ENCODE results near the gene ITLN2.
"Not testable (repeated sequence)": the region's sequence is repeated elsewhere in the genome, so short reads cannot be mapped to it uniquely, and the experiment has no call there.

ITLN2 gene

DNA sequence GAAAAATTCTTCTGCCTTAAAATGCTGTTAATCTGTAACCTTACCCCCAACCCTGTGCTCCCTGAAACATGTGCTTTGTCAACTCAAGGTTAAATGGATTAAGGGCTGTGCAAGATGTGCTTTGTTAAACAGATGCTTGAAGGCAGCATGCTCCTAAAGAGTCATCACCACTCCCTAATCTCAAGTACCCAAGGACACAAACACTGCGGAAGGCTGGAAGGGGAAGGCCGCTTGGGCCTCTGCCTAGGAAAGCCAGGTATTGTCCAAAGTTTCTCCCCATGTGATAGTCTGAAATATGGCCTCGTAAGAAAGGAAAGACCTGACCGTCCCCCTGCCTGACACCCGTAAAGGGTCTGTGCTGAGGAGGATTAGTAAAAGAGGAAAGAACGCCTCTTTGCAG lies 41.4 kb downstream of the ITLN2 start:
- not testable (repeated sequence) for H3K9ac ChIP-seq (ENCODE audit: low read length); H3K9me3 ChIP-seq (ENCODE audit: control insufficient read depth, low read length); H4K8ac ChIP-seq (ENCODE audit: low read length); H3K14ac ChIP-seq (ENCODE audit: low read length in 2 of 2); H3K27me3 ChIP-seq (ENCODE audit: control insufficient read depth in 1 of 2, insufficient read depth in 1 of 2, low read length in 2 of 2); H2BK5ac ChIP-seq (ENCODE audit: low read depth, low read length, poor library complexity, severe bottlenecking); H2BK120ac ChIP-seq (ENCODE audit: low read depth, low read length); H2AK5ac ChIP-seq (ENCODE audit: low read length, severe bottlenecking); H3K4ac ChIP-seq (ENCODE audit: low read depth in 1 of 2, low read length in 2 of 2); DNase-seq; H3K27ac ChIP-seq (ENCODE audit: low read length, poor library complexity, severe bottlenecking); H2AFZ ChIP-seq (ENCODE audit: low read depth, low read length); H3K4me2 ChIP-seq (ENCODE audit: low read length, poor library complexity, severe bottlenecking); H3K36me3 ChIP-seq (ENCODE audit: control insufficient read depth in 1 of 2, insufficient read depth in 2 of 2, low read depth in 1 of 2, low read length in 2 of 2); H2BK15ac ChIP-seq (ENCODE audit: low read depth, poor library complexity, severe bottlenecking); H4K91ac ChIP-seq (ENCODE audit: low read length); H3K4me1 ChIP-seq (ENCODE audit: control insufficient read depth, insufficient read depth, low read depth, low read length); H3K23ac ChIP-seq (ENCODE audit: low read length in 2 of 2); H3K18ac ChIP-seq (ENCODE audit: low read depth in 1 of 2, low read length in 2 of 2); H3K4me3 ChIP-seq (ENCODE audit: insufficient read depth in 1 of 2, low read depth in 1 of 2, low read length in 2 of 2); H3K79me1 ChIP-seq (replicated peaks; ENCODE audit: low read length, poor library complexity, severe bottlenecking); H2BK12ac ChIP-seq (ENCODE audit: low read length in 2 of 2)
- 67% methylated on average over 6 of the region's 6 CpGs for WGBS

DNA sequence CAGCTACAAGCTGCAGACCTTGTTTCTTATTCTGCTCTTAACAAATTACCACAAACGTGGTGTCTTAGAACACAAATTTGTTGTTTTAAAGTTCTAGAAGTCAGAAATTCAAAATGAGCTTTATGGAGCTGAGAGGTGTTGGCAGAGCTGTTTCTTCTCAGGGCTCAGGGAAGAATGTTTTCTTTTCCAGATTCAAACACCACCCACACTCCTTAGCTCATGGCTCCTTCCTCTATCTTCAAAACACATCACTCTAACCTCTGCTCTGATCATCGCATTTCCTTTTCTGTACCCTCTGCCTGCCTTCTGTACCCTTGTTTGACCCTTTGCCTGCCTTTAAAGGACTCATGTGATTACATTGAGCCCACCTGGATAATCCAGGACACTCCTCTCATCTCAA lies 42.7 kb downstream of the ITLN2 start:
- Histone ChIP-seq H2BK15ac (ENCODE audit: low read depth, poor library complexity, severe bottlenecking) (no peak overlapping the region), H3K9me3 (ENCODE audit: control insufficient read depth, low read length) (no peaks in the 10 kb centered on the region), H4K8ac (ENCODE audit: low read length) (no peak overlapping the region), H2AFZ (ENCODE audit: low read depth, low read length) (no peak overlapping the region), H3K14ac (ENCODE audit: low read length in 2 of 2) (no peak overlapping the region), H2BK120ac (ENCODE audit: low read depth, low read length) (no peak overlapping the region), H2BK5ac (ENCODE audit: low read depth, low read length, poor library complexity, severe bottlenecking) (no peak overlapping the region), H3K27me3 (ENCODE audit: control insufficient read depth in 1 of 2, insufficient read depth in 1 of 2, low read length in 2 of 2) (no peaks in the 10 kb centered on the region), H3K18ac (ENCODE audit: low read depth in 1 of 2, low read length in 2 of 2) (no peak overlapping the region), H3K36me3 (ENCODE audit: control insufficient read depth in 1 of 2, insufficient read depth in 2 of 2, low read depth in 1 of 2, low read length in 2 of 2) (no peaks in the 10 kb centered on the region), H3K23ac (ENCODE audit: low read length in 2 of 2) (no peak overlapping the region), H2AK5ac (ENCODE audit: low read length, severe bottlenecking) (no peak overlapping the region), H3K4ac (ENCODE audit: low read depth in 1 of 2, low read length in 2 of 2) (no peak overlapping the region), H3K4me1 (ENCODE audit: control insufficient read depth, insufficient read depth, low read depth, low read length) (no peaks in the 10 kb centered on the region), H4K91ac (ENCODE audit: low read length) (no peak overlapping the region), H2BK12ac (ENCODE audit: low read length in 2 of 2) (no peak overlapping the region), H3K4me2 (ENCODE audit: low read length, poor library complexity, severe bottlenecking) (no peak overlapping the region), H3K9ac (ENCODE audit: low read length) (no peak overlapping the region), H3K27ac (ENCODE audit: low read length, poor library complexity, severe bottlenecking) (no peak overlapping the region), H3K79me1 (replicated peaks; ENCODE audit: low read length, poor library complexity, severe bottlenecking) (no peaks in the 10 kb centered on the region), H3K4me3 (ENCODE audit: insufficient read depth in 1 of 2, low read depth in 1 of 2, low read length in 2 of 2) (no peak overlapping the region)
- 88% methylated on average over 1 of the region's 2 CpGs for WGBS
- no peak for DNase-seq

DNA sequence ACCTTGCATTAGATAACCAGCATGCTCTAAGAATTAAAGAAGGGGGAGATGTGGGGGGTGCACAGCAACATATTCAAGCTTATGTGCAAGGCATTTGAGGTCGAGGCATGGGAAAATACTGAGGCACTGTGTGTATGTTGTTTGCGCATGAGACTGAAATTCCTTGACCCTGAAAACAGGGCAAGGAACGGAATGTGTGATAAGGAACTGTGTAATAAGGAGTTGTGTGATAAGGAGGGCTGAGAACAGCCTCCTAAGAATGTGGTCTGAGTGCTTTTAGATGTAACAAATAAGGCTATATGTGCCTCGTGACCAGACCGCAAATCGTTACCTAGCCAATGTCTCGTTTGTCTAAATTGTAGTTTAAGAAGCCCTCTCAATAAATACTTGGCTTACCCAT lies 43.2 kb downstream of the ITLN2 start:
- WGBS = 52% methylated on average over 7 of the region's 7 CpGs
- no peak overlapping the region for H3K14ac ChIP-seq (ENCODE audit: low read length in 2 of 2)

DNA sequence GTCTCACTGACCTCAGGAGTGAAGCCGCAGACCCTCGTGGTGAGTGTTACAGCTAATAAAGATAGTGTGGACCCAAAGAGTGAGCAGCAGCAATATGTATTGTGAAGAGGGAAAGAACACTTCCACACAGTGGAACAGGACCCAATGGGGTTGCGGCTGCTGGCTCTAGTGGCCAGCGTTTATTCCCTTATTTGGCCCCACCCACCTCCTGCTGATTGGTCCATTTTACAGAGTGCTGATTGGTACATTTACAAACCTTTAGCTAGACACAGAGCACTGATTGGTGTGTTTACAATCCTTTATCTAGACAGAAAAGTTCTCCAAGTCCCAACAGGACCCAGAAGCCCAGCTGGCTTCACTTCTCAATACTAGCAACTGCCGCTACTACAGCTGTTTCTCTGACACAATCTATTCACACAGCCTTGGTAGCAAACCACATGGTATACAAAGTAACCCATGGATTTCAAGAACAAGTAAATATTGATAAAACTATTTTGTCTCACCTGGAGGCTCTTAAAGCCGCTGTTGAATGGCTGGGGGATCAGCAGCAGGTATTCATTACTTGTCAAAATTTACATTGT lies 44.3 kb downstream of the ITLN2 start:
- H3K23ac ChIP-seq (ENCODE audit: low read length in 2 of 2) = no peak overlapping the region
- no peak overlapping the region for H2AK5ac ChIP-seq (ENCODE audit: low read length, severe bottlenecking)
- H2AFZ ChIP-seq (ENCODE audit: low read depth, low read length) = no peak overlapping the region
- no peak overlapping the region for H2BK15ac ChIP-seq (ENCODE audit: low read depth, poor library complexity, severe bottlenecking)
- no peaks in the 10 kb centered on the region for H3K79me1 ChIP-seq (replicated peaks; ENCODE audit: low read length, poor library complexity, severe bottlenecking)
- no peak overlapping the region for H3K14ac ChIP-seq (ENCODE audit: low read length in 2 of 2)
- DNase-seq = no peak
- 59% methylated on average over 5 of the region's 6 CpGs for WGBS
- H2BK5ac ChIP-seq (ENCODE audit: low read depth, low read length, poor library complexity, severe bottlenecking) = no peak overlapping the region
- no peaks in the 10 kb centered on the region for H3K36me3 ChIP-seq (ENCODE audit: control insufficient read depth in 1 of 2, insufficient read depth in 2 of 2, low read depth in 1 of 2, low read length in 2 of 2)
- H3K18ac ChIP-seq (ENCODE audit: low read depth in 1 of 2, low read length in 2 of 2) = no peak overlapping the region
- H3K27me3 ChIP-seq (ENCODE audit: control insufficient read depth in 1 of 2, insufficient read depth in 1 of 2, low read length in 2 of 2) = no peaks in the 10 kb centered on the region
- no peak overlapping the region for H4K8ac ChIP-seq (ENCODE audit: low read length)
- H2BK120ac ChIP-seq (ENCODE audit: low read depth, low read length) = no peak overlapping the region
- H3K4ac ChIP-seq (ENCODE audit: low read depth in 1 of 2, low read length in 2 of 2) = no peak overlapping the region
- no peak overlapping the region for H2BK12ac ChIP-seq (ENCODE audit: low read length in 2 of 2)
- no peak overlapping the region for H3K9ac ChIP-seq (ENCODE audit: low read length)
- H3K27ac ChIP-seq (ENCODE audit: low read length, poor library complexity, severe bottlenecking) = no peak overlapping the region
- no peaks in the 10 kb centered on the region for H3K9me3 ChIP-seq (ENCODE audit: control insufficient read depth, low read length)
- no peak overlapping the region for H4K91ac ChIP-seq (ENCODE audit: low read length)
- H3K4me2 ChIP-seq (ENCODE audit: low read length, poor library complexity, severe bottlenecking) = no peak overlapping the region
- no peaks in the 10 kb centered on the region for H3K4me1 ChIP-seq (ENCODE audit: control insufficient read depth, insufficient read depth, low read depth, low read length)
- H3K4me3 ChIP-seq (ENCODE audit: insufficient read depth in 1 of 2, low read depth in 1 of 2, low read length in 2 of 2) = no peak overlapping the region

More for the DNA sequence above, 43.2 kb downstream of the ITLN2 start:
- Histone ChIP-seq H3K4me2 (ENCODE audit: low read length, poor library complexity, severe bottlenecking) (no peak overlapping the region), H3K9ac (ENCODE audit: low read length) (no peak overlapping the region), H4K8ac (ENCODE audit: low read length) (no peak overlapping the region), H2AK5ac (ENCODE audit: low read length, severe bottlenecking) (no peak overlapping the region), H2AFZ (ENCODE audit: low read depth, low read length) (no peak overlapping the region), H3K23ac (ENCODE audit: low read length in 2 of 2) (no peak overlapping the region), H3K4me3 (ENCODE audit: insufficient read depth in 1 of 2, low read depth in 1 of 2, low read length in 2 of 2) (no peak overlapping the region), H3K27ac (ENCODE audit: low read length, poor library complexity, severe bottlenecking) (no peak overlapping the region), H3K27me3 (ENCODE audit: control insufficient read depth in 1 of 2, insufficient read depth in 1 of 2, low read length in 2 of 2) (no peaks in the 10 kb centered on the region), H4K91ac (ENCODE audit: low read length) (no peak overlapping the region), H2BK5ac (ENCODE audit: low read depth, low read length, poor library complexity, severe bottlenecking) (no peak overlapping the region), H3K4me1 (ENCODE audit: control insufficient read depth, insufficient read depth, low read depth, low read length) (no peaks in the 10 kb centered on the region), H2BK15ac (ENCODE audit: low read depth, poor library complexity, severe bottlenecking) (no peak overlapping the region), H3K18ac (ENCODE audit: low read depth in 1 of 2, low read length in 2 of 2) (no peak overlapping the region), H2BK120ac (ENCODE audit: low read depth, low read length) (no peak overlapping the region), H3K79me1 (replicated peaks; ENCODE audit: low read length, poor library complexity, severe bottlenecking) (no peaks in the 10 kb centered on the region), H3K9me3 (ENCODE audit: control insufficient read depth, low read length) (no peaks in the 10 kb centered on the region), H3K36me3 (ENCODE audit: control insufficient read depth in 1 of 2, insufficient read depth in 2 of 2, low read depth in 1 of 2, low read length in 2 of 2) (no peaks in the 10 kb centered on the region), H3K4ac (ENCODE audit: low read depth in 1 of 2, low read length in 2 of 2) (no peak overlapping the region), H2BK12ac (ENCODE audit: low read length in 2 of 2) (no peak overlapping the region)
- no peak for DNase-seq

All from mesenchymal stem cell (in vitro differentiated cells and primary cell).